GM12875 (cell line): Measurements from ENCODE around the gene MT2A.

Experiments
- H3K4me3 ChIP-seq: one replicate; pipeline ENCODE4 v1.5.1; 2011; ENCODE audit warnings: low read depth, low read length, control low read depth
- TF ChIP-seq, protein P1 (sequence below): IDR thresholded peaks from 2 replicates; pipeline ENCODE4 v1.5.1; 2011; ENCODE audit warnings: low read depth, mild to moderate bottlenecking, control low read depth, inconsistent platforms, low read length, moderate library complexity, borderline replicate concordance; ENCODE audit not compliant: insufficient read depth

Gene MT2A

DNA sequence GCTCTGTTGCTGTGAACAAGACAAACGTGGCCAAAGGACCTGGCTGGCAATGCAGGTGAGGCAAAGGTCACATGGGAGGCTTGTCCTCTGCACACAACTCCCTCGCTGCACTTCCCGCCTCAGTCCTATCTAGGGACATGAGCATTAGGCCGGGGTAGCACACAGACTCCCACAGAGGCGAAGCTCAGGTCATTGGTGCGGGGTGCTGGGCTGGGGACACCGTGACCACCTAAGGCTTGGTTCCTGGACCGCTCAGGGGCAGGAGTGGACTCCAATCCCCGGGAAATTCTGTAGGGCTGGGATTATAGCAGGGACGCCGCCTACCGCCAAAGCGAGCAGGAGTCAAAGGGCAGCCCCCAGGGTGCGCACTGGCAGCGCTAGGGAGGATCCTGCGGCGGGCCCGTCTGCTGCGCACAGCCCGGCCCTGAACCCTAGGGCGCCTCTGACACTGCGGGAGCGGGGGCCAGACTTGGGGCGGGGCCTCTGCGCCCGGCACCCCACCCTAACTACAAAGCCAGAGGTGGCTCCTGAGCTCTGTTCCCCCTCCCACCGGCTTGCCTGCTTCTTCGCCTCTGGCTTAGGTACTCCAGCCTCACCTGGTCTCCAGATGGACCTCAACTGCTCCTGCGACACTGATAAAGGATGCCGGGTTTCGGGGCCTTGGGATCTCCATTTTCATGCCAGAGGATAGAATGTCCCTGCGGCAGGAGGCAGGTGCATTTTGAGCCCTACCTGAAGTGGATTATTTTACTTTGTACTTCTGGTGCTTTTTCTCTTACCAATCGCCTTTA lies 39.5 kb downstream of the MT2A start:
- TF ChIP-seq, protein P1, sequence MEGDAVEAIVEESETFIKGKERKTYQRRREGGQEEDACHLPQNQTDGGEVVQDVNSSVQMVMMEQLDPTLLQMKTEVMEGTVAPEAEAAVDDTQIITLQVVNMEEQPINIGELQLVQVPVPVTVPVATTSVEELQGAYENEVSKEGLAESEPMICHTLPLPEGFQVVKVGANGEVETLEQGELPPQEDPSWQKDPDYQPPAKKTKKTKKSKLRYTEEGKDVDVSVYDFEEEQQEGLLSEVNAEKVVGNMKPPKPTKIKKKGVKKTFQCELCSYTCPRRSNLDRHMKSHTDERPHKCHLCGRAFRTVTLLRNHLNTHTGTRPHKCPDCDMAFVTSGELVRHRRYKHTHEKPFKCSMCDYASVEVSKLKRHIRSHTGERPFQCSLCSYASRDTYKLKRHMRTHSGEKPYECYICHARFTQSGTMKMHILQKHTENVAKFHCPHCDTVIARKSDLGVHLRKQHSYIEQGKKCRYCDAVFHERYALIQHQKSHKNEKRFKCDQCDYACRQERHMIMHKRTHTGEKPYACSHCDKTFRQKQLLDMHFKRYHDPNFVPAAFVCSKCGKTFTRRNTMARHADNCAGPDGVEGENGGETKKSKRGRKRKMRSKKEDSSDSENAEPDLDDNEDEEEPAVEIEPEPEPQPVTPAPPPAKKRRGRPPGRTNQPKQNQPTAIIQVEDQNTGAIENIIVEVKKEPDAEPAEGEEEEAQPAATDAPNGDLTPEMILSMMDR, result no peak
- H3K4me3 ChIP-seq, result no peak overlapping the region

DNA sequence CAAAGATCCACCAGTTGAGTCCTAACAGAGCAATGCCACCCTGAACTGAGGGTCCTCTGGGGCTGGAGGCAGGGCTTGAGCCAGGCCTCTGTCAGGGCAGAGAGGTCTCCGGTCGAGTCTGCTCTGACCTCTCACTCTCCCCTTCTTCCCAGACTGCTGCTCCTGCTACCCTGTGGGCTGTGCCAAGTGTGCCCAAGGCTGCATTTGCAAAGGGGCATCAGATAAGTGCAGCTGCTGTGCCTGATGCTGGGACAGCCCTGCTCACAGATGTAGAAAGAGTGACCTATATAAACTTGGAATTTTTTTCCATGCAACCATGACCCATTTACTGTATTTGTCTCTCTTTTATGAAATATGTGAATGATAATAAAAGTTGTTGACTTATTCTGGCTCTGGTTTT lies 40.9 kb downstream of the MT2A start:
- H3K4me3 ChIP-seq, result no peak overlapping the region
- TF ChIP-seq, protein P1, result no peak

DNA sequence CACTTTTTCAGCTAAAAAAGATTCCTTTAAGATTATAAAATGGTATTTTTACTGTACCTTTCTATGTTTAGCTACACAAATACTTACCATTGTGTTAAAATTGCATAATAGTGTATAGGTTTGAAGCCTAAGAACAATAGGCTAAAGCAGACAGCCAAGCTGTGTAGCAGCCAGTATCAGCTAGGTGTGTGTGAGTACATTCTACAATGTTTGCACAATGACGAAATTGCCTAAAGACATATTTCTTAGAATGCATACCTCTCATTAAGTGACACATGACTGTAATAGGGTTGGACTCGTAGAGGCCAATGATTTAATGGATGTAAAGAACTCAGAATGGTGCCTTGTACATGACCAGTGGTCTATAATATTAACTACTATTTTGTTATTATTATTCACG lies 41.4 kb downstream of the MT2A start:
- TF ChIP-seq, protein P1, result no peak
- no peak overlapping the region for H3K4me3 ChIP-seq

DNA sequence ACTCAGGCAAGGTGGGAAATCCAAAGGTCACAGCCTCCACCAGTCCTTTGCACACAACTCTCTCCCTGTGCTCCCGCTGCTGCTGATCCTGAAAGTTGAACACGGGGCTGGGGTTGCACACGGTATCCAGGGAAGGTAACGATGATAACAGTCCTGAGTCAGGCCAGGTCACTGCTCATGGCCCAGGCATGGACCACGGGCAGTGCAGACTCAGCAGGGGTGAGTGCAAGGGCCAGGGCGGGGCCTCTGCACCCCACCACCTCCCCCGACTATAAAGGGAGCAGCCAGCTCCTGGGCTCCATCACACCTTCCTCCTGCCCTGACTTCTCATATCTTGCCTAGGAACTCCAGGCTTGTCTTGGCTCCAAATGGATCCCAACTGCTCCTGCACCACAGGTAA lies 43.2 kb downstream of the MT2A start, which contains the start of gene MT1B:
MT1B (plus strand) TSS at position 301 of the 400 bp plus-strand sequence; CDS start at position 369, 68 bp downstream.
- no peak within 1 kb of the TSS for H3K4me3 ChIP-seq
- TF ChIP-seq, protein P1, result no peak

DNA sequence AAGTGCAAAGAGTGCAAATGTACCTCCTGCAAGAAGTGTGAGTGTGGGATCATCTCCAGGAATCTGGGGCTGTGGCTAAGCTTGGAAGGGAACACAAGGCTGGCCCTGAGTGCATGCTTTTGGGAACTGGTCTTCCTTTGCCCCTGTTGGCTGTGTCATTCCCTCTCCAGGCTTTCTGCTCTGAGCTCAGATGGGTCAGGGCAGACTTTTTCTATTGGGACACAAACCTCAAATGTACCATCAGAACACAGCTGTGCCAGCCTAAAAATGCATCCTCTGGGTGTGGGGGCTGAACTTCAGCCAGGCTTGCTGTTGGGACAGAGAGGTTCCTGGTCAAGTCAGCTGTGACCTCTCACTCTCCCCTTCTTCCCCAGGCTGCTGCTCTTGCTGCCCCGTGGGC lies 44.2 kb downstream of the MT2A start:
- TF ChIP-seq, protein P1, result no peak
- H3K4me3 ChIP-seq, result no peak overlapping the region

DNA sequence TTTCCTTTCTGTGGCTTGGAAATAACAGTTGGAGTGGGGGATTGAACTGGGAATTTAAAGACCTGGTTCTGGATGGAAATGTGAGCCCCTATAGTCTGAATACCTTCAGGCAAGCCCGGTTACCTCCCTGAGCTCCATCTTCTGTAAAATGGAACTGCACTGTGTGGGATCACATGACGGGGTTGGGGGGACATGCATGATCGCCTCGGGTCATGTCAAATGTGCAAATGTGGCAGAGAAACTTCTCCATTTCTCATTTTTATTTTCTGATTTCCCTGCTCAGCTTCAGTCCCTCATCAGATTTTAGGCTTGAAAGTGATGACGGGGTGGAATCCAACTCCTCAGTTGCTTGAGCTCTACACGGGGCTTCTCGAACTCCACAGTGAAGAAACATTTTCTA lies 44.8 kb downstream of the MT2A start:
- no peak overlapping the region for H3K4me3 ChIP-seq
- TF ChIP-seq, protein P1, result no peak
